Stimulated activated CD4-positive, alpha-beta T cell treated with anti-CD3 and anti-CD28 coated beads, Interleukin-15, amount 100 ng/mL, for 48 hours (primary cell): Measurements from ENCODE around the gene NEO1.

Source experiments
- DNase-seq, 2 donors: peaks; one replicate each; pipeline ENCODE4 v3.0.0-alpha.2; 2020; ENCODE audit warnings: low read depth in 2 of 2

Gene NEO1

GRCh38 chr15:73308305-73308704 is 256.0 kb downstream of the NEO1 start:
- DNase-seq = no peak

GRCh38 chr15:73313861-73314260 is 261.6 kb downstream of the NEO1 start:
- no peak for DNase-seq

GRCh38 chr15:73317651-73318462 is 265.6 kb downstream of the NEO1 start:
- DNase-seq = no peak

- no peak for DNase-seq
Measured at GRCh38 chr15:73318463-73319351, 266.4 kb downstream of the NEO1 start.

GRCh38 chr15:73319460-73320245 is 267.4 kb downstream of the NEO1 start:
- DNase-seq = no peak

GRCh38 chr15:73320619-73321180 is 268.4 kb downstream of the NEO1 start:
- DNase-seq = no peak

- DNase-seq = no peak
Measured at GRCh38 chr15:73321496-73322450, 269.5 kb downstream of the NEO1 start.

GRCh38 chr15:73322665-73323373 is 270.6 kb downstream of the NEO1 start:
- DNase-seq = no peak

GRCh38 chr15:73323374-73323955 is 271.2 kb downstream of the NEO1 start:
- DNase-seq = no peak

- no peak for DNase-seq
Measured at GRCh38 chr15:73323956-73324355, 271.7 kb downstream of the NEO1 start.

- no peak for DNase-seq
Measured at GRCh38 chr15:73324496-73325170, 272.4 kb downstream of the NEO1 start.

GRCh38 chr15:73325191-73325861 is 273.1 kb downstream of the NEO1 start:
- no peak for DNase-seq

- DNase-seq = no peak
Measured at GRCh38 chr15:73326157-73326556, 273.9 kb downstream of the NEO1 start.

GRCh38 chr15:73328149-73328820 is 276.0 kb downstream of the NEO1 start:
- no peak for DNase-seq

- DNase-seq = no peak
Measured at GRCh38 chr15:73328981-73329380, 276.7 kb downstream of the NEO1 start.

- DNase-seq = no peak
Measured at GRCh38 chr15:73329501-73330200, 277.4 kb downstream of the NEO1 start.
